Measurements from ENCODE around the gene LRP1.

DNA sequence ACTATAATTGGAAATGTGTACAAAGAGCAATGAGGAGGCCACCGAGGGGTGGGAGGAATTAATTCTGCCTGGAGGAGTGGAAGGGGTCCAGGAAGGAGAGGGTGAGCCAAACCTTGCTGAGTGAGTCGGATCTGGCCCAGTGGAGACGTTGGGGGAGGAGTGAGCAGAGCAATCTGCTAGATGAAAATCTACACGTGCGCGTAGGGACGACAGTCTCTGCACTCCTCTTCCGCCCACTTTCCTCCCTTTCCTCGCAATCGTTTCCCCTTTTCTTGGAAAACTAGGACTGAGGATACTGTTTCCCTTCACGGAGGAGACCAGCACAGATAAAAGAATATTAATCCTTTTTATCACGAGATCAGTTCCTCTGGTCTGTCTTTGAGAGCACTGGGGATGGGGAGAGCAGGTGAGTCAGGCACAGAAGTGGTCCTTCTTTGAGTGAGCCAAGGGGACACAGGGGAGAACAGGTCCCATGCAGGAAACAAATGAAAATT, 42.2 kb upstream of the LRP1 start:
- TF ChIP-seq CTCF (IDR thresholded peaks at IDR 0.05) (no peak), ZFX (IDR thresholded peaks at IDR 0.05; ENCODE audit: borderline replicate concordance) (no peak)

Measured in 22Rv1 (cell line).